Peyer's patch (tissue), 4 donors: ENCODE measurements around the gene FMOD.

Experiments used
- POLR2A ChIP-seq, 2 donors: fragments of 450-650 bp; IDR thresholded peaks; one replicate each; pipeline ENCODE4 v1.5.1; 2017; ENCODE audit warnings: antibody characterized with exemption in 2 of 2, mild to moderate bottlenecking in 2 of 2, moderate library complexity in 2 of 2
- TF ChIP-seq, protein P1 (sequence below), 6 experiments: fragments of 450-650 bp in 4 of 6; fragments of 200-600 bp in 2 of 6; sonication (generic) in 1 of 6; IDR thresholded peaks; one replicate each; pipeline ENCODE4 v1.5.1; 2017 to 2019; ENCODE audit warnings: antibody characterized with exemption in 6 of 6, mild to moderate bottlenecking in 3 of 6, moderate library complexity in 1 of 6

DNA sequence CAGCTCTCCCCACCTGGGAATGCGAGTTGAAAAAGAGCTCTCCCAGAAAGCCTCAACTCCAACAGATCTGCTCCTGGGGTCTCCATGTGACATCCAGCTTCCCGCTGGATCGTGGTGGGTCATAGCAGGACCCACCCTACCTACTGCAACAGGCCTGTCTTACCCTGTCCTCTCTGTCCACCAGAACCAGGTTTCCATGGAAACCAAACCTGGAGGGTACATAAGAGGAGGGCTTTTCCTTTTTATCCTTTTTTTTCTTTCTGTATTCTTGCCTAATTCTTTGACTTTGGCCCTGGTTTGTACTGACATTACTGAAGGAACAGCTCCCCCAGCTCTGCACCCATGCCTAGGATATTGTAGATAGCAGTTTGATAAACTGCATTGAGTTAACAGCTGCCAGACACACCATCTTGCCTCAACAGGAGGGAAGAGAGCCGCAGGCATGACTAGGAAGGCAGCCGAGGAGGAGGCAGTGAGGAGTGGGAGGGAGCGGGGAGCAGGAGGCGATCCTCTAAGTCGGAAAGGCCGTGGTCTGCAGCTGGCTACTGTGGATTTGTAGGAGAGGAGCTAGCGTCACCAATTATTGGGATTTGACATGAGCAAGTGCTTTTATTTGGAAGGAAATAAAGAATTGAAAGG, 9.7 kb upstream of the FMOD start:
- TF ChIP-seq, protein P1, sequence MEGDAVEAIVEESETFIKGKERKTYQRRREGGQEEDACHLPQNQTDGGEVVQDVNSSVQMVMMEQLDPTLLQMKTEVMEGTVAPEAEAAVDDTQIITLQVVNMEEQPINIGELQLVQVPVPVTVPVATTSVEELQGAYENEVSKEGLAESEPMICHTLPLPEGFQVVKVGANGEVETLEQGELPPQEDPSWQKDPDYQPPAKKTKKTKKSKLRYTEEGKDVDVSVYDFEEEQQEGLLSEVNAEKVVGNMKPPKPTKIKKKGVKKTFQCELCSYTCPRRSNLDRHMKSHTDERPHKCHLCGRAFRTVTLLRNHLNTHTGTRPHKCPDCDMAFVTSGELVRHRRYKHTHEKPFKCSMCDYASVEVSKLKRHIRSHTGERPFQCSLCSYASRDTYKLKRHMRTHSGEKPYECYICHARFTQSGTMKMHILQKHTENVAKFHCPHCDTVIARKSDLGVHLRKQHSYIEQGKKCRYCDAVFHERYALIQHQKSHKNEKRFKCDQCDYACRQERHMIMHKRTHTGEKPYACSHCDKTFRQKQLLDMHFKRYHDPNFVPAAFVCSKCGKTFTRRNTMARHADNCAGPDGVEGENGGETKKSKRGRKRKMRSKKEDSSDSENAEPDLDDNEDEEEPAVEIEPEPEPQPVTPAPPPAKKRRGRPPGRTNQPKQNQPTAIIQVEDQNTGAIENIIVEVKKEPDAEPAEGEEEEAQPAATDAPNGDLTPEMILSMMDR (IDR thresholded peaks at IDR 0.05): no peak
- no peak for TF ChIP-seq POLR2A (IDR thresholded peaks at IDR 0.05)
